Activated CD4-positive, alpha-beta T cell treated with anti-CD3 and anti-CD28 coated beads, Interleukin-2, Interleukin-4, amounts not matched to agents 100 ng/mL and 50 ng/mL, durations not matched to agents 16 hours and 8 hours (primary cell): ENCODE measurements around the gene GSTO1.
"Not testable (repeated sequence)": the region's sequence is repeated elsewhere in the genome, so short reads cannot be mapped to it uniquely, and the experiment has no call there.

Source experiments
- DNase-seq: peaks from one replicate; pipeline ENCODE4 v3.0.0-alpha.2; 2020; ENCODE audit warnings: low spot score

The GSTO1 gene

DNA sequence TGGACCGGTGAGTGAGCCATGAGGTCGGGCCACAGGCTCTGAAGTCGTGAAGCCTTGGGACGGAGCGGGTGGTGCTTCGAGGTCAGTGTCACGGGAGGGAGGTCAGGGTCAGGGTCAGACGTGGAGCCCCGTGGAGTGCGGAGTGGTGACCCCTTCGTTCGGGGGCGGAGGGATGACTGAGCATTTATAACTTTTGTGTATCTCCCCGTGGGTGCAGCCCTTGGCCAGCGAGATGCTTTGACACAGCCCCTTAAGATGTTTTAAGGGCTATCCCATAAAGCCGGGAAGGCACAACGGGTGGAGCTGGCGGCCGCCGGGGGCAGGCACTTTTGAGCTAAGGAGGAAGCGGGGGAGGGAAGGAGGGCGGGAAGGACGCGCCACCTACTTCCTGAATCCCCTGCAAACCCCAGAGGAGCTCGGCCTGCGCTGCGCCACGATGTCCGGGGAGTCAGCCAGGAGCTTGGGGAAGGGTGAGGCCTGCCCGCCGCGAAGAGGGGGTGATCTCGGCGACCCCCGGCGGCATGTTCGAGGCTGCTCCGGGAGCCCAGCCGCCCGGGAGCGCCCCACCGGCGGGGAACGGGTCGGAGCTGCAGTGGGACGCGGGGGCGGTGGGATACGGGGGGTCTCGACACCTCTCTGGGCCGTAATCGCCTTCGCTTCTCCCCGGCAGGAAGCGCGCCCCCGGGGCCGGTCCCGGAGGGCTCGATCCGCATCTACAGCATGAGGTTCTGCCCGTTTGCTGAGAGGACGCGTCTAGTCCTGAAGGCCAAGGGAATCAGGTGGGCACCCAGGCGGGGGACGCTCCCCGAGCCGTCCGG is at the start of gene GSTO1:
Gene GSTO1, plus strand, starts transcription at position 400 of the 818 bp plus-strand sequence. Its CDS starts 37 bp downstream, at position 437.
- peak; percentile 57 for DNase-seq

DNA sequence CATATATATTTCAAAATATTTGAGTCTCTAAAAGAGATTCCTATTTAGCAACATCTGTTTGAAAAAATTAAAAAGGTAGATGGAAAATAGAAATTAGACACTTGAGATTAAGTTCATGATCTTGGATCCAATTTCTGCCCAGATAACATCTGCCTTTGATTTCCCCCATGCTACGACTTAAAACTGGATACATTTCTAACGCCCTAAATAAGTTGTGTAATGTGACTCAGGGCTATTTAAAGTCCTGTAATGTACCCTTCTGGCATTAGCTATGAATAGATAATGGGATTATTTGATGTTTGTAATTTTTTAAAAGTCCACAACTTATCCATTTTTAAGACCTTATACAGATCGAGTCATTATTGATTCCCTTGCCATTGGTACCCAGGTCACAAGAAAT is 46.0 kb upstream of the GSTO1 start:
- DNase-seq, result no peak

DNA sequence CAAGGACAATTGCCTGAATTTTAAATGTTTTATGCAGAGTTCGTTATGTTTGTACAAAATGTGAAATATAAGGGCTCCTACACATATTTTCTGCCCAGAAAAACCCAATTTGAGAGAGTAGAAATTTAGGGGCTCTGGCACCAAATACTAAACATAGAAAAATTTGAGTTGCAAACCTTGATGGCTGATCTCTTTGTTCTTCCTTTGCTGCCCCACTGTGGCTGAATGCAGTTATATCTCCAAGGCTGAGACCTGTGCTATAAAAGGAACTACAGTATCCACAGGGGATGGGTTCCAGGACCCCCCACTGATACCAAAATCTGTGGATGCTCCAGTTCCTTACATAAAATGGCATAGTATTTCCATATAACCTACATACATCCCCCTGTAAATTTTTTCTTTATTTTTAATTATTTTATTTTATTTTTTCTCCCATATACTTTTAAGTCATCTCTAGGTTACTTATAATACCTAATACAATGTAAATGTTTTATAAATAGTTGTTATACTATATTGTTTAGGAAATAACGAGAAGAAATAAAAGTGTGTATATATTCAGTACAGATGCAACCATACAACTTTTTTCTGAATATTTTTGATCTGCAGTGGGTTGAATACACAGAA is 45.0 kb upstream of the GSTO1 start:
- peak; percentile 28 for DNase-seq

DNA sequence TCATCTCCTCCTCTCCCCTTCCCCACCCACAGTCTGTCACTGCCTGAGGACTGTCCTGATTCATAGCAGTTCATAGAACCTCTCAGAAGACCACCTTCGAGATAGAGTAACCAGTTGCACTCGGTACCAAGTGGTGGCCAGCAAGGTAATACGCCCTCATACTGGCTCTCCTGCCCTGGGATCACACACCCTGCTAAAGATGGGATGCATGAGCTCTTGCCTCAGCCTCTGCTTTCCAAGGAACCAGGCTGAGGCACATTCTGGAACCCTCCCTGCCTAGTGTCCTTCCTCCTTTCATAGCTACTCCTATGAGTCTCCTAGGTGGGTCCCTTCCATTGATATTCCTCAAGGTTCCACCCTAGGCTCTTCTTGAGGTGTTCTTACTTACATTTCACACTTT is 38.1 kb upstream of the GSTO1 start:
- no peak for DNase-seq

DNA sequence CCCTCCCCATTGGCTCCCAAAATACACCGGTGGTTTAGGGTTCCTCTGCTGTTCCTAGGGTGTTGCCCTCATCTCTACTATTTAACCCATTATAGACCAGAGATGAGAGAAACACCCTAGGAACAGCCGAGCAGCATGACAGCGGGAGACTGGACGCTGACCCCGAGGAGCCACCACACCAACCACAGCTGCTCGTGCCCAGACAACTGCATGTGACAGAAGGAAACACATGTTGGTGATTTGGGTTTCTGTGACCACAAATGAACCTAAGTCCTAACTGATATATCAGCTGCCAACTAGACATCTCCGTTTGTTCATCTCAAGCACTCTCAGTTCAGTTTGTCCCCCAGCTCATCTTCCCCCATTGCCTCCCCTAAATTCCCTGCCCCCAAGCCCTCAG is 35.9 kb upstream of the GSTO1 start:
- no peak for DNase-seq

DNA sequence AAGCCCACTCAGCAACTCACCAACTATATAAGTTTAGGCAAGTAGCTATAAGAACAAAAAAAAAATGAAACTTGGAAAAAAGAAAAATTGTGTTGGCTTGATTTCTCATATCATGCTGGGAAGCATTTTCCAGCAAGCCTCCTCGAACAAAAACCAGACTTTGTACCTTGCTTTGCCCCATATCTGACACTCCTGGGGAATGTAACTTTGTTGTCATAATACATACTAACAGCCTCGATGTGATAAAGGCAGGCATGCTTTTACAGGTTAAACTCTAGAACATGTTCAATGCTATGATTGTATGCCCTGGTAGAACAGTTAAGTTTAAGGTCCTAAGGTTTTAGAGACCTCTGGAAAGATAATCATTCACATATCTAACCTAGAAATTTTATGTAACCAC is 34.2 kb upstream of the GSTO1 start:
- no peak for DNase-seq

DNA sequence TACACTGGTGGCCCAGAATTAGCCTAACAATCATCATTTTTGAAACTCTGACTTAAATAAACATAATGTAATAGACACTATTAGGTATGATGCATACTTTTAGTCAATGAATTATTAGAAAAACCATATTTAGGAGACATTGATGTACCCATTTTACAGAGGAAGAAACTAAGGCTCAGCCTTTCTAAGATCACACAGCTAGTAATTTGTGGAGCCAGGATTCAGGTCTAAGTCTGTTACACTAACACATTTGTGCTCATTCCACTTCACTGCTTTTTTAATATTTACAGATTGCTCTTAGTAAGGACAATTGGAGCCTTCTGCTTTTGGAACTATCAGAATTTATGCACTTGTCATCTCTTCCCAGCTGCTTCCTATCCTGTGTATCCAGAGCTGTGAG is 31.4 kb upstream of the GSTO1 start:
- DNase-seq, result no peak

DNA sequence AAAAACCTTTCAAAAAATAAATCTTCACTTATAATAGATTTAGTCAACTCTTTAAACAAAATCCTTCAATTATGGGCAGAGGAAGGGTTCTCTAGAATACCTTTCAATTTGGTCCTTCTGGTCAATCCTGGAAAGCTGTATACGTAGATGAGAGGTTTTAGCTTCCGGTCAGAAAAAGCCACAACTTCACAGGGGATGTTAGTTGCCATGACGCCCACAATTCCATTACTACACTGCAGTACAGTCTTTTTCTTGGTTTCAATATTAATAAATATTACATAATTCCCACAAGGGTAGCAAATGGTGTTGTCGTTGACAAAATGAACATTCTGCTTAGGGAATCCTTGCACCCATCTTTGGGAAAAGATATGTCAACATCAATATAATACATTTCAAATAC is 24.2 kb upstream of the GSTO1 start:
- DNase-seq, result no peak

DNA sequence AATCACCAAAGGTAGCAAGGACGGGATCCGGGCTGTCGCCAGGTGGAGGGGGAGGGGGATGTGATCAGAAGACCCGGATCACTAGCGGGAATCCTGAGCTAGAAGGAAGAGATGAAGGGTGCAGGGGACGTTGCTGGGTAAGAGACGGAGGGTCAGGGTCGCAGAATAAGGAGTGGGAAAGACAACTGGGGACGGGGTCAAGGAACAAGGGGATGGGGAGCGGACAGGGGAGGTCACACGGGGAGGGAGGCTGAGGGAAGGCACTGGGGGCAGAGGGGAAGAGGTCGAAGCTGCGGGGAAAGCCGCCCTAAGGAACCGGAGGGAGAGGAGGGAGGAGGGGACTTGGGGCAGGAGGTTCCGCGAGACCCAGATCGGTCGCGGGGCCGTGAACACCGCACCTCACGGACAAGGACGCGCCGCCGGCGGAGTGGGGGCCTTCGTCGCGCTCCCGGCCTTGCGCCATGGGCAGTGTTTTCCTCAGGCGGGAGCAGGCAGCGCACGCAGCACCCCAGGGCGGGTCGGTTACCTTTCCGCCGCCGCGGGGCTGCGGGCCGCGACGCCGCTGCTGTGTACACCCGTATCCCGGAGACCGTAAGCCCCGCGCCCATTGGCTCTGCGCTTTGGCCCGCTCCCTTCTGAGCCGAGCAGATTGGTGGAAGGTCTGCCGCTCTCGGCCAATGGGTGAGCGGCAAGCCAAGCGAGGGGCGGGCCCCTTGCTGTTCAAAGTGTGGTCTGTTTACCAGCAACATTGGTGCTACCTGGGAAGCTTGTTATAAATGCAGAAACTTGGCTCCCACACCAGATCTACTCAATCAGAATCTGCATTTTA is 22.7 kb upstream of the GSTO1 start, which contains the start of gene CFAP43:
Gene CFAP43, minus strand, starts transcription at position 581 of the 829 bp plus-strand sequence. Its CDS starts 118 bp downstream, at position 463.
- DNase-seq, result peak; percentile 98

DNA sequence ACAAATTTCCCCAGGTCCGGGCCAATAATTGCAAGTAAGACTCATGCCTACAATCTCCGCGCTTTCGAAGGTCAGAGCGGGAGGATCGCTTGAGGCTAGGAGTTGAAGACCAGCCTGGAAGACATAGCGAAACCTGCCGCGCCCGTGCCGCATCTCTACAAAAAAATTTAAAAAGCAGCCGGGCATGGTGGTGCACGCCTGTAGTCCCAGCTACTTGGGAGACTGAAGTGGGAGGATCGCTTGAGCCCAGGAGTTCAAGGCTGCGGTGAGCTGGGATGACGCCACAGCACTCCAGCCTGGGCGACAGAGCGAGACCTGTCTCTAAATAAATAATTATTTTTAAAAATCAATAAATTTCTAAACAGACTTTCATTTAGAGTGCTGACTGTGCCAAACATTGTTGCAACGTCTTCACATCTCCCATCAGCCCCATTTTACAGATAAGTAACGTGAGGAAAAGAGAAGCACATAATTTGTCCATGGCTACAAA is 22.0 kb upstream of the GSTO1 start:
- DNase-seq, result no peak

DNA sequence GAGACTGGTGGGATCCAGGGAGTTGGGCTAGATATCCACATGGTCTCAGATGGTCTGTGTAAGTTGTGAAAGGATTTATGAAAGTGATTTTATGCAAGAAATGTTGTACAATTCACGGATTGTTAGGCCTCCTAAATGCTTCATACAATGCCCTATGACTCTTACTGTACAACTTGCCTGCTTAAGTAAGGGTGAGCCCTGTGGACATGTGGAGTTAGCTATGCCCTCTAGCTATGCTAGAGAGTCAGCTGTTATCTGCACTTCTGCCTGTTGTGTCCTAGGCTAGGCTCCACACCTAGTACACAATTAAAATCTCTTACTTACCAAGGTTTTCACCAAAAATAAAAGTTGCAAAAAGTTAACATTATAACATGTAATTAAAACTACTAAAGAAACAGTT is 20.9 kb upstream of the GSTO1 start:
- DNase-seq, result no peak

DNA sequence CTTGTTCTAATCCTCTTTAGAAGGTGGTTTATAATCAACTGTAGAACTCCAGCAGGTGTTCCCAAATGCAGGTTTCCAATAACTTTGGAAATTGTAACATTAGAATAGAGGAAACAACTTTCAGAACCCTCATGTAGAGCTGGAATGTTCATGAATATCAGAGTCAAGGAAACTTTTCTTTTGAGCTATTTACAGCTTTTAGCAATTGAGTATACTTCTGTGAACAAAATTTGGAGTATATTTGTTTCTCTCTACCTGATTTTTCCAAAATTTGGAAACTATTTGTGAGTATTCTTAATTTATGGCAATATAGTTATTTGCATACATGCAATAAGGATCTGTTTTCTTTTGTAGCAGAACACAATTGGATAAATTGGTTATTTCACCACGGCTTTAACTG is 19.8 kb upstream of the GSTO1 start:
- DNase-seq, result no peak

DNA sequence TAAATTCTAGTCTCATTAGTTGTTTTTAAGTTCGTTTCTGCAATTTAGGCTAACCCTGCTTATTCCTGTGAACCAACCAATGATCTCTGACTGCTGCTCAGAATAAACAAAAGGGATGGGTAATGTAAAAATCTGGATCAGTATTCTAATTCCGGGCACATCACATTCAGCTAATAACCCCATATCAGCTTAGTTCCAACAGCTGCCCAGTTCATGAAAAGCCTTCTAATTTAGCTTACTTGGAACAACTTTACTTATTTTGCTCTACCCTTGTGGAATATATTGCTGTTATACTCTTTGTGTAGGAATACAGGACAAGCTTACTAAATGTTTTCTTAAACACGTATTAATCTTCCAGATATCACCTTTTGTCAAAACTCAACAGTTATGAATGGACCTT is 18.9 kb upstream of the GSTO1 start:
- no peak for DNase-seq

DNA sequence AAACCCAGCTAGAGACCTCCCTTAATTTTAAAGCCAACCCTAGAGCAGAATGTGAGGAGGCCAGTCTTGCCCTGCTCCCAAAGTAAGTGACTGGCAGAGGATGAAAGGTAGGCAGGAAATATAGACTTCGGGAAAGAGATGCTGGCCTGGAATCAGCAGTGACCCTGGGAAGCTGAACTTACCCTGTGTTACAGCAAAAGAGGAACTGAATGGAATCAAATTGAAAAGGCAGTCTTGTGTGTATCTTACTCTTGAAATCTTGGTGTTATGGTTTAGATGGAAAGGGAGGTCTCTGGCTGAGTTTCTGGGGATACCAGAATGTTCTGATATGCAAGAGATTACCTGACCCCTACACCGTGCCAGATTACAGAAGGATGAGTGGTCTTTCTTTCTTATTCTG is 14.6 kb upstream of the GSTO1 start:
- DNase-seq, result no peak

DNA sequence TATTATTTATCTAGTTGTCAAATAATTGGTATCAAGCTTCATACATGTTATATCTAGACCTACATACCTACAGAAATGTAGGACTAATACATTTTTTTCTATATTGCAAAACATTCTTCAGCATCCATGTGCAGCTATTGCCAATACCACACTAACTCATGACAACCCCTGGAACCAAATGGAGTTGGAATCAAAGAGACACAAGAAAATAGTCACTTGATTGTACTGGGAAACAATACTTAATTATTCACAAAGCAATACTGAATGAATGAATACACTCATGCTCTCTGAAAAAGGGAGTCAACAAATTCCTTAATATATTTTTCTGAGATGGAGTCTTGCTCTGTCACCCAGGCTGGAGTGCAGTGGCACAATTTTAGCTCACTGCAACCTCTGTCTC is 12.1 kb upstream of the GSTO1 start:
- DNase-seq, result no peak

DNA sequence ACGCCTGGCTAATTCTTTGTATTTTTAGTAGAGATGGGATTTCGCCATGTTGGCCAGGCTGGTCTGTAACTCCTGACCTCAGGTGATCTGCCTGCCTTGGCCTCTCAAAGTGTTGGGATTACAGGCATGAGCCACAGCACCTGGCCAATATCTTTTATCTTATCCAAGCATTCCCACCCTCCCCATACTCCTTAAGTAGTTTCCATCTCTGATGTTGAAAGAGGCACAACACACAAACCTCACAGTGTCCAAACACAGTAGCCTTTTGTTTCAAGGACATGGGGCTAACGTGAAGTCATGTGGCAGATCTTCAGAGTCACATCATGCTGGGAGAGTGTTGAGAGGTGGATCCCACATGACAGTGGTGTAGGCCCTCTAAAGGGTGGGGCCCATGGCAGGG is 11.7 kb upstream of the GSTO1 start:
- DNase-seq, result not testable (repeated sequence)

DNA sequence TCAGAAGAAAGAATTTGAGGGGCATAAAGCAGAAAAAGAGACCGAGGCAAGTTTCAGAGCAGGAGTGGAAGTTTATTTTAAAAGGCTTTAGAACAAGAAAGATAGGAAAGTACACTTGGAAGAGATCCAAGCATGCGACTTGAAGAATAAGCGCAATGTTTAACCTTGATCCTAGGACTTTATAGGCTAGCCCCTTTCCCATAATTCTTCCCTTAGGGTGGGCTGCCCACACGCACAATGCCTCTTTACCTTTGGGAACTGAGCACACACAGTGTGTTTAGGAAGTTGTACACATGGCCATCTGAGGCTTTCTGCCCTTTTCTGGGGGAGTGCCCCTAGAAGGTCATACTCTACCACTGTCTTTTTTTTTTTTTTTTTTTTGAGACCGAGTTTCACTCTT is 11.2 kb upstream of the GSTO1 start:
- no peak for DNase-seq

DNA sequence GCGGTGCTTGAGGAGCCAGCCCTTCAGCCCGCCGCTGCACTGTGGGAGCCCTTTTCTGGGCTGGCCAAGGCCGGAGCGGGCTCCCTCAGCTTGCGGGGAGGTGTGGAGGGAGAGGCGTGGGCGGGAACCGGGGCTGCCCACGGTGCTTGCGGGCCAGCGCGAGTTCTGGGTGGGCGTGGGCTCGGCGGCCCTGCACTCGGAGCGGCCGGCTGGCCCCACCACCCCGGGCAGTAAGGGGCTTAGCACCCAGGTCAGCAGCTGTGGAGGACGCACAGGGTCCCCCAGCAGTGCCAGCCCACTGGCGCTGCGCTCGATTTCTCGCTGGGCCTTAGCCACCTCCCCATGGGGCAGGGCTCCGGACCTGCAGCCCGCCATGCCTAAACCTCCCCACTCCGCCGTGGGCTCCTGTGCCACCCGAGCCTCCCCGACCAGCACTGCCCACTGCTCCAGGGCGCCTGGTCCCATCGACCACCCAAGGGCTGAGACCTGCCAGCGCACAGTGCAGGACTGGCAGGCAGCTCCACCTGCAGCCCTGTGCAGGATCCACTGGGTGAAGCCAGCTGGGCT is 9.5 kb upstream of the GSTO1 start:
- DNase-seq, result no peak

DNA sequence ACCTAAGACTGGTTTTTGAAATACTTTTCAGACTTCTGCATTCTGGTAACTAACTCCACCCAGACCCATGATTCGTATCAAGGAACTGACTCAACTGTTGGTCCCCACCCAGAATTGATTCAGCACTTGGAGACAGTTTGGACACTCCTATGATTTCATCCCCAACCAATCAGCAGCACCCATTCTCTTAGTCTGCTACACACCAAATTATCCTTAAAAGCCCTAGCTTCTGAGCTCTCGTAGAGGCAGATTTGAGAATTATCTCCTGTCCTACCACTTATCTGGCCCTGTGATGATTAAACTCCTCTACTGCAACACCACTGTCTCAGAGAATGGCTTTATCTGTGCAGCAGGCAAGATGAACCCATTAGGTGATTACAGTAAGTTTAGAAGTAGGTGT is 7.7 kb upstream of the GSTO1 start:
- DNase-seq, result peak; percentile 17

DNA sequence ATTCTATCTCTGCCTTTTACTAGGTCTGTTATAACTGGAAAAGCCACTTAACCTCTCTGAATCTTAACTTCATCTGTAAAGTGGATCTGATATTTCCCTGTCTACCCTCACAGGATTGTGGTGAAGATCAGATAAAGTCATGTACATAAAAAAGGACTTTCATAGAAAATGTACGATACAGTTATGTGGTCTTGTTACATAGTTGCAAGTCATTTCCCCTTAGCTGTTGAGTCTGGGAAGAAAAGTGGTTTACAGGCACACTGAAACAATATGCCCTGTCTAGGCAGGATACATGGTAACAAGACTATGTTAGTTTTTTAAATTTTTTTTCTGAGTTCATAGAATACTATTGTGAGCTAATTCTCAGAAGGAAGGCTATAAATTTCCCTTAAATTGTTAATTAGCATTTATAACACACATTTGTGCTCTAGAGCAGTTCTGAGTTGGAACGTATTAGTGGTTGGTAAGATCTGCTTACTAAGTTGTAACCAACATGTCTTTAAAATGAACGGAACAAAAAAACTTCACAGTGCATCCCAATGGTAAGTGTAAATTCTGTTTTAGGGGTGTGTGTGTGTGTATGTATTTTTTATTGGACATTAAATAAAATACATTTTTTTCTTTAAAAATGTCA is 7.1 kb upstream of the GSTO1 start:
- no peak for DNase-seq

DNA sequence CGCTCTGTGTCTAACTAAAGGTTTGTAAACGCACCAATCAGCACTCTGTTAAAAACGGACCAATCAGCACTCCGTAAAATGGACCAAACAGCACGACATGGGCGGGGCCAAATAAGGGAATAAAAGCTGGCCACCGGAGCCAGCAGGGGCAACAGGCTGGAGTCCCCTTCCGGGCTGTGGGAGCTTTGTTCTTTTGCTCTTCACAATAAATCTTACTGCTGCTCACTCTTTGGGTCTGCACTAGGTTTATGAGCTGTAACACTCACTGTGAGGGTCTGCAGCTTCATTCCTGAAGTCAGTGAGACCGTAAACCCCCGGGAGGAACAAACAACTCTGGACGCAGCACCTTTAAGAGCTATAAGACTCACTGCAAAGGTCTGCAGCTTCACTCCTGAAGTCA is 5.8 kb upstream of the GSTO1 start:
- not testable (repeated sequence) for DNase-seq

DNA sequence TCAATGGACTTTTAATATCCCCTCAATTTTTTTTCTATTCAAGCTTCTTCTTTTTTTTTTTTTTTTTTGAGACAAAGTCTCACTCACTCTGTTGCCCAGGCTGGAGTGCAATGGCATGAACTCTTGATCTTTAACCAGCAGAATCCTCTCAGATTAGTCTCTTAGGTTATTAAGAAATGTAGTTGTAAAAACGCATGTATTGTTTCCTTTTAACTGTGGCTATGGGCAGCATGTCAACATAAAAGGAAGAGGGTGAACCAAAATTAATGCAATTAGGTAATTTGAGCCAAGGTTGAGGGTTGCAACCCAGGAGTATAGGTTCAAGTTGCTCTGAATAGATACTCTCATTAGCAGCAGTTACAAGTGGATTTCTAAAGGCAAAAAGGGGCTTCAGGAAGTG is 4.3 kb upstream of the GSTO1 start:
- no peak for DNase-seq
